Measurements from ENCODE around the gene ENO2. TPM values are rescaled to one million over a fixed set of nuclear protein-coding genes. Genes with fewer than 3 reads are reported as not detected.
A peak's percentile ranks its signal among the peaks of the same experiment; 100 is the strongest.

Gene ENO2
- total RNA-seq, 1 experiment from 2014 or later = 166 TPM

DNA sequence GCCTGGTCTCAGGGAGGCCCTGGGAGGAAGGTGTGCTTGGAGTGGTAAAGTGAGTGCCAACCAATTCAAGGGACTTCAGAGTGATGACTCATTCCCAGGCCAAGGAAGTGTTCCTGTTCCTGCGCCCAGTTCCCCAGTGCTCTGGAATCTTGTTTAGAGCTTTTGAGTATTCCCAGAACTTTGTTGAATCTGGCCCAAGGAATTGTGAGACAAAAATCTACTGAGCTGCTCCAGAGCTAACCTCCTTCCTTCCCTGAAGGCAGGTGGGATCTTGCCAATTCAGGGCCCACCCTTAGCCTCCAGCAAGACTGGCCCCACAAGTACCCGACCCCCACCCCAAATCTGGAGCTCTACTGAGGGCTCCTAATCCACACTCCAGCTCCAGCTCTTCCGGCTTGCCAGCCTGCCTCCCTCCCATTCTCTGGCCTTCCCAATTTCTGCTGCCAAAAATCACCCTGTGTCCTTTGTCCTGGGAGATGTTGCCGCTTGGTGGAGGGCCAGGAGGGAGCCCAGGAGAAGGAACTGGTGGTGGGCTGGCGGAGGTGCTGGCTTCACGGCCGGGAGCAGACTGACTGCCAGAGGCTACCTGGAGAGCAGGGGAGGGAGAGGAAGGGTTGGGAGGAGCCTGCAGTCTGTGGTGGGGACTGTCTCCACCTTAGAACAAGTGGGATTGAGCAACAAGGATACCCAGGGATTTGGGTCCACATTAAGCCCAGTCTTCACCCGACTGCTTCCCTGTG is 11.3 kb downstream of the ENO2 start:
- H2AFZ ChIP-seq (ENCODE audit: low read length) = no peak overlapping the region
- no CpG with 5 or more reads among the region's 8 CpGs for WGBS (ENCODE audit: extremely low coverage, insufficient read length, low lambda C conversion rate)
- peak overlapping the region; percentile 76 to 89 for H3K4me3 Mint-ChIP-seq

More for the DNA sequence above, 11.3 kb downstream of the ENO2 start:
- peak overlapping the region; percentile 93 for H3K27ac ChIP-seq (ENCODE audit: insufficient read length, low read depth, low read length)
- H4K5ac ChIP-seq (ENCODE audit: insufficient read length, low read depth, low read length) = no peak overlapping the region
- peak overlapping the region; percentile 71 for H3K14ac ChIP-seq (ENCODE audit: insufficient read depth, low read length)
- peak overlapping the region; percentile 61 for H3K18ac ChIP-seq (ENCODE audit: insufficient read length, low read depth, low read length)
- no peak overlapping the region for H4K8ac ChIP-seq (replicated peaks; ENCODE audit: insufficient read length, low read depth, low read length)
- H2BK12ac ChIP-seq (ENCODE audit: insufficient read length, low read depth, low read length) = no peak overlapping the region
- H3K27me3 ChIP-seq (ENCODE audit: insufficient read depth, low read length) = no peaks in the 10 kb centered on the region
- H4K91ac ChIP-seq (ENCODE audit: insufficient read length, low read depth, low read length) = no peak overlapping the region
- H3T11ph ChIP-seq (ENCODE audit: low read length) = no peak overlapping the region
- Mint-ChIP-seq H3K27me3 (ENCODE audit: low read depth) (peaks cover 1% of the 10 kb centered on the region; the same call in 1 of the 2 replicates), H3K27ac (peak overlapping the region; percentile 98 to 100 (median 99)), H3K9me3 (peaks cover 0 to 2% of the 10 kb centered on the region in 2 experiments; a peak in 1 of 5 replicates), H3K36me3 (ENCODE audit: insufficient read depth in 1 of 3, low read depth in 3 of 3) (peaks cover 17 to 45% (median 38%) of the 10 kb centered on the region in 3 experiments; a peak in 6 of 7 replicates), H3K4me1 (peaks cover 57 to 60% of the 10 kb centered on the region in 2 experiments)
- H3K23ac ChIP-seq (ENCODE audit: insufficient read length, low read depth, low read length) = no peak overlapping the region
- H2AK5ac ChIP-seq (ENCODE audit: insufficient read length, low read length) = no peak overlapping the region
- H3K23me2 ChIP-seq (ENCODE audit: insufficient read length, low read depth, low read length, poor library complexity, severe bottlenecking) = peaks cover 30% of the 10 kb centered on the region
- TF ChIP-seq, protein P1, sequence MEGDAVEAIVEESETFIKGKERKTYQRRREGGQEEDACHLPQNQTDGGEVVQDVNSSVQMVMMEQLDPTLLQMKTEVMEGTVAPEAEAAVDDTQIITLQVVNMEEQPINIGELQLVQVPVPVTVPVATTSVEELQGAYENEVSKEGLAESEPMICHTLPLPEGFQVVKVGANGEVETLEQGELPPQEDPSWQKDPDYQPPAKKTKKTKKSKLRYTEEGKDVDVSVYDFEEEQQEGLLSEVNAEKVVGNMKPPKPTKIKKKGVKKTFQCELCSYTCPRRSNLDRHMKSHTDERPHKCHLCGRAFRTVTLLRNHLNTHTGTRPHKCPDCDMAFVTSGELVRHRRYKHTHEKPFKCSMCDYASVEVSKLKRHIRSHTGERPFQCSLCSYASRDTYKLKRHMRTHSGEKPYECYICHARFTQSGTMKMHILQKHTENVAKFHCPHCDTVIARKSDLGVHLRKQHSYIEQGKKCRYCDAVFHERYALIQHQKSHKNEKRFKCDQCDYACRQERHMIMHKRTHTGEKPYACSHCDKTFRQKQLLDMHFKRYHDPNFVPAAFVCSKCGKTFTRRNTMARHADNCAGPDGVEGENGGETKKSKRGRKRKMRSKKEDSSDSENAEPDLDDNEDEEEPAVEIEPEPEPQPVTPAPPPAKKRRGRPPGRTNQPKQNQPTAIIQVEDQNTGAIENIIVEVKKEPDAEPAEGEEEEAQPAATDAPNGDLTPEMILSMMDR (conservative IDR thresholded peaks at IDR 0.05) = no peak
- no peaks in the 10 kb centered on the region for H3K9me3 ChIP-seq (ENCODE audit: control insufficient read depth, low read depth, low read length)
- H2BK15ac ChIP-seq (ENCODE audit: low read depth, low read length) = no peak overlapping the region
- no peak overlapping the region for H2BK120ac ChIP-seq (ENCODE audit: low read depth, low read length, poor library complexity, severe bottlenecking)
- H3K79me1 ChIP-seq (ENCODE audit: insufficient read depth, low read depth, low read length, poor library complexity, severe bottlenecking) = no peaks in the 10 kb centered on the region
- H3K4me1 ChIP-seq (ENCODE audit: insufficient read depth, low read length) = peaks cover 3% of the 10 kb centered on the region; the same call in 1 of the 2 replicates
- peak overlapping the region; percentile 56 for H3K9ac ChIP-seq (ENCODE audit: extremely low read depth, insufficient read length, low read length)
- H3K56ac ChIP-seq (ENCODE audit: insufficient read length, low read depth, low read length) = no peak overlapping the region
- no peak overlapping the region for H2BK20ac ChIP-seq (ENCODE audit: low read depth, low read length, poor library complexity, severe bottlenecking)
- H3K79me2 ChIP-seq (ENCODE audit: insufficient read depth, low read length) = peaks cover 19% of the 10 kb centered on the region; the same call in 1 of the 2 replicates
- no peaks in the 10 kb centered on the region for H4K20me1 ChIP-seq (ENCODE audit: control insufficient read depth, insufficient read depth, insufficient read length)
- DNase-seq = peak; percentile 90
- peak overlapping the region; percentile 24 for H2BK5ac ChIP-seq (ENCODE audit: insufficient read length, low read length)
- H3K4me2 ChIP-seq (ENCODE audit: insufficient read depth, insufficient read length, low read length) = peak overlapping the region; percentile 97
- no peak overlapping the region for H3K4ac ChIP-seq (ENCODE audit: low read depth, low read length)

All from H9 (cell line).